SU-DHL-6 (cell line): ENCODE results near the gene IKZF2.

Experiments used
- H2AFZ ChIP-seq: fragments of 200-600 bp; sonication (generic); 2 replicates; pipeline ENCODE4 v1.6.1; 2014; ENCODE audit warnings: low read depth, mild to moderate bottlenecking, moderate library complexity, mixed read lengths, antibody characterized with exemption, low read length; ENCODE audit not compliant: severe bottlenecking
- H3F3A ChIP-seq: fragments of 200-600 bp; shearing (Covaris generic); 2 replicates; pipeline ENCODE4 v1.6.0; 2016; ENCODE audit warnings: antibody characterized with exemption, mild to moderate bottlenecking; ENCODE audit not compliant: insufficient read depth
- H3K27ac ChIP-seq: fragments of 200-600 bp; sonication (generic); 2 replicates; pipeline ENCODE4 v1.5.1; 2016; ENCODE audit warnings: low read depth, mild to moderate bottlenecking, low read length, moderate library complexity, mixed read lengths
- H3K27me3 ChIP-seq: fragments of 200-600 bp; sonication (generic), shearing (Covaris generic); 2 replicates; pipeline ENCODE4 v1.6.0; 2014; ENCODE audit warnings: mild to moderate bottlenecking, low read length
- H3K36me3 ChIP-seq: fragments of 200-600 bp; sonication (generic); 2 replicates; pipeline ENCODE4 v1.6.1; 2014; ENCODE audit warnings: mild to moderate bottlenecking, low read length, mixed read lengths
- H3K4me2 ChIP-seq: fragments of 300-600, 200-600 bp; shearing (Covaris generic), sonication (generic); 2 replicates; pipeline ENCODE4 v1.6.0; 2014; ENCODE audit warnings: low read length, low read depth, mild to moderate bottlenecking; ENCODE audit not compliant: poor library complexity, severe bottlenecking
- H3K4me3 ChIP-seq: fragments of 200-600 bp; sonication (generic); 2 replicates; pipeline ENCODE4 v1.5.1; 2014; ENCODE audit warnings: antibody characterized with exemption, low read length, mild to moderate bottlenecking, mixed read lengths; ENCODE audit not compliant: insufficient read depth, poor library complexity, severe bottlenecking
- H3K79me2 ChIP-seq: fragments of 200-600 bp; sonication (generic); 2 replicates; pipeline ENCODE4 v1.6.1; 2014; ENCODE audit warnings: mild to moderate bottlenecking, low read length, moderate library complexity; ENCODE audit not compliant: insufficient read depth
- H3K9ac ChIP-seq: fragments of 200-600 bp; sonication (generic); 2 replicates; pipeline ENCODE4 v1.7.0; 2014; ENCODE audit warnings: mild to moderate bottlenecking, low read length
- H3K9me2 ChIP-seq: fragments of 200-600 bp; sonication (generic); replicated peaks from 2 replicates; pipeline ENCODE4 v1.6.1; 2014; ENCODE audit warnings: low read length; ENCODE audit not compliant: insufficient read depth
- H3K9me3 ChIP-seq: fragments of 200-600 bp; sonication (generic); 2 replicates; pipeline ENCODE4 v1.6.1; 2014; ENCODE audit warnings: low read length, mixed read lengths; ENCODE audit not compliant: insufficient read depth
- H4K20me1 ChIP-seq: fragments of 200-600 bp; sonication (generic); 2 replicates; pipeline ENCODE4 v1.6.1; 2014; ENCODE audit warnings: low read depth, mild to moderate bottlenecking, antibody characterized with exemption, low read length, moderate library complexity, mixed read lengths
- CTCF ChIP-seq: fragments of 200-600 bp; sonication (generic); IDR thresholded peaks from one replicate; pipeline ENCODE4 v1.5.1; 2017; ENCODE audit warnings: antibody characterized with exemption, mild to moderate bottlenecking, low read length, moderate library complexity; ENCODE audit not compliant: insufficient read depth, poor library complexity, severe bottlenecking
- EZH2phosphoT487 ChIP-seq: fragments of 200-600 bp; sonication (generic), shearing (Covaris generic); conservative IDR thresholded peaks from 2 replicates; pipeline ENCODE4 v1.6.1; 2018; ENCODE audit warnings: mild to moderate bottlenecking, antibody characterized with exemption, low read length, moderate library complexity, mixed read lengths

IKZF2 gene

DNA sequence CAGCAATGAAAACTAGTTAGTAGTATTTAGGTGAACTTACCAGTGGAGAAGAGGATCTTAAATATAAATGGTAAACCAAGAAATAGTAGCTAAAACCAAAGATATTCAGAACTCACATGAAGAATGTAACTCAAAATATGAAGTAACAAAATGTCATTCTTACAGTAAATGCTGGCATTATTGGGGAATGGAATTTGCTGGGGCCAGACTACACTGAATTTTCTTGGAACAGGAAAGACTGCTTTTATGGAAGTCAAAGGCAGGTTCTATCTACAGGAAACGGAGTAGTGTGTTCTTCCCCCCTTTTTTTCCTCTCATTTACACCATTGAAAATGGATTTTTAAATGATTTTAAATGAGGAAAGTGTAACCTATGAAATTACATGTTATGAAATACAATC lies 188.7 kb downstream of the IKZF2 start:
- H3K4me3 ChIP-seq, result no peak overlapping the region
- H3K4me2 ChIP-seq, result no peak overlapping the region
- no peaks in the 10 kb centered on the region for H3K9me2 ChIP-seq
- TF ChIP-seq EZH2phosphoT487, result no peak
- no peak for TF ChIP-seq CTCF
- H4K20me1 ChIP-seq, result no peaks in the 10 kb centered on the region
- no peaks in the 10 kb centered on the region for H3K9me3 ChIP-seq
- H3K79me2 ChIP-seq, result no peaks in the 10 kb centered on the region
- H3F3A ChIP-seq, result no peaks in the 10 kb centered on the region
- H3K27ac ChIP-seq, result no peak overlapping the region
- no peak overlapping the region for H2AFZ ChIP-seq
- no peak overlapping the region for H3K9ac ChIP-seq
- H3K36me3 ChIP-seq, result 0 out of 2 replicates have a peak, but pooled peaks cover 8% of the 10 kb centered on the region
- no peaks in the 10 kb centered on the region for H3K27me3 ChIP-seq

- Histone ChIP-seq H3K27ac (no peak overlapping the region), H3K9me2 (no peaks in the 10 kb centered on the region), H3K9me3 (no peaks in the 10 kb centered on the region), H3K36me3 (0 out of 2 replicates have a peak, but pooled peaks cover 8% of the 10 kb centered on the region), H3K79me2 (no peaks in the 10 kb centered on the region), H3K4me3 (no peak overlapping the region), H3F3A (no peaks in the 10 kb centered on the region), H3K27me3 (no peaks in the 10 kb centered on the region), H4K20me1 (no peaks in the 10 kb centered on the region), H2AFZ (no peak overlapping the region), H3K9ac (no peak overlapping the region), H3K4me2 (no peak overlapping the region)
- no peak for TF ChIP-seq CTCF
- no peak for TF ChIP-seq EZH2phosphoT487
Measured at GRCh38 chr2:212961255-212961654, 190.2 kb downstream of the IKZF2 start.

DNA sequence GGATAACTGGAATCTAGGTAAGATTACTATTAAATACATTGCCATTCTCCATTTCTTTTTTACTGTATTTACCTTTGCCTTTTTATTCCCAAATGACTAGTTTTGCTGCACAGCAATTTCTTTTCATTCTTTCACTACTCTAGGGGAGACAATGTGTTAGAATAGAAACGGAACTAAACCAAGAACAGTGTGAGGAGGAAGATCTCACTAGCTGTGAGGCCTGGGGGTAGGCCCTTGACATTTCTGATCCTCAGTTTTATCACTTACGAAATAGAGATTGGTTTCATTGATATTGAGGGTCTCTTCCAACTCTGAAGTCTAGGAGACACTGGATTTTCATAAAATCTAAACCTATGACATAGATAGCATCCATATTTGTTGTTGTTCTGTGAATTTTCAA lies 191.1 kb downstream of the IKZF2 start:
- TF ChIP-seq CTCF, result no peak
- TF ChIP-seq EZH2phosphoT487, result no peak
- H3K27ac ChIP-seq, result no peak overlapping the region
- H3K4me3 ChIP-seq, result no peak overlapping the region

More for the DNA sequence above, 191.1 kb downstream of the IKZF2 start:
- H3K9ac ChIP-seq, result no peak overlapping the region
- H3K36me3 ChIP-seq, result 0 out of 2 replicates have a peak, but pooled peaks cover 8% of the 10 kb centered on the region
- H3K9me3 ChIP-seq, result no peaks in the 10 kb centered on the region
- H2AFZ ChIP-seq, result no peak overlapping the region
- no peaks in the 10 kb centered on the region for H4K20me1 ChIP-seq
- no peaks in the 10 kb centered on the region for H3K27me3 ChIP-seq
- H3K4me2 ChIP-seq, result no peak overlapping the region
- no peaks in the 10 kb centered on the region for H3K79me2 ChIP-seq
- no peaks in the 10 kb centered on the region for H3F3A ChIP-seq
- no peaks in the 10 kb centered on the region for H3K9me2 ChIP-seq
